ENCODE data around the gene MEGF6.

MEGF6 gene

GRCh38 chr1:3479511-3480368 lies 131.6 kb downstream of the MEGF6 start:
- no peak for DNase-seq

GRCh38 chr1:3478187-3478586 lies 133.1 kb downstream of the MEGF6 start:
- DNase-seq: no peak

- no peak for DNase-seq
Measured at GRCh38 chr1:3477241-3477995, 133.9 kb downstream of the MEGF6 start.

- DNase-seq: no peak
Measured at GRCh38 chr1:3476666-3477065, 134.6 kb downstream of the MEGF6 start.

- no peak for DNase-seq
Measured at GRCh38 chr1:3475839-3476573, 135.3 kb downstream of the MEGF6 start.

GRCh38 chr1:3474421-3474820 lies 136.9 kb downstream of the MEGF6 start:
- no peak for DNase-seq

GRCh38 chr1:3474016-3474415 lies 137.3 kb downstream of the MEGF6 start:
- no peak for DNase-seq

GRCh38 chr1:3473381-3473844 lies 137.9 kb downstream of the MEGF6 start:
- no peak for DNase-seq

- no peak for DNase-seq
Measured at GRCh38 chr1:3472906-3473305, 138.4 kb downstream of the MEGF6 start.

GRCh38 chr1:3472088-3472850 lies 139.0 kb downstream of the MEGF6 start:
- no peak for DNase-seq

GRCh38 chr1:3471356-3472087 lies 139.8 kb downstream of the MEGF6 start:
- DNase-seq: no peak

GRCh38 chr1:3470650-3471355 lies 140.5 kb downstream of the MEGF6 start:
- DNase-seq: no peak

GRCh38 chr1:3469849-3470649 lies 141.3 kb downstream of the MEGF6 start:
- DNase-seq: no peak

- DNase-seq: no peak
Measured at GRCh38 chr1:3469104-3469848, 142.0 kb downstream of the MEGF6 start.

- no peak for DNase-seq
Measured at GRCh38 chr1:3468236-3469103, 142.8 kb downstream of the MEGF6 start.

GRCh38 chr1:3467096-3468036 lies 143.9 kb downstream of the MEGF6 start:
- no peak for DNase-seq

- no peak for DNase-seq
Measured at GRCh38 chr1:3466366-3467075, 144.8 kb downstream of the MEGF6 start.

Data from OCI-M1 (cell line).